PC-9 (cell line): Measurements from ENCODE around the gene EHMT1. TPM values are rescaled to one million over a fixed set of nuclear protein-coding genes. Genes with fewer than 3 reads are reported as not detected.

Experiments used
- BruUV-seq: library from RNA; stranded (reverse); fragments of 400-500 nt; replicated peaks from 2 replicates; lab custom pipeline; 2021; lab: Mats Ljungman, UMichigan
- CTCF ChIA-PET: fragments of 300-600 bp; sonication (Branson Sonifier 250); formaldehyde crosslinking; loops from one replicate; lab custom pipeline; 2022; ENCODE audit warnings: antibody characterized with exemption; lab: Charles Lee
- POLR2A ChIA-PET: fragments of 300-600 bp; sonication (Branson Sonifier 250); formaldehyde crosslinking; loops from one replicate; lab custom pipeline; 2022; ENCODE audit warnings: antibody characterized with exemption; ENCODE audit not compliant: unreplicated experiment; lab: Charles Lee
- DNase-seq, 2 experiments: peaks; one replicate each; pipeline versions ENCODE4 v3.0.0 to v3.0.0-alpha.2; 2015 to 2022; ENCODE audit warnings: mixed read lengths in 1 of 2
- H2AFZ ChIP-seq: fragments of 200-600 bp; sonication (generic); 2 replicates; pipeline ENCODE4 v1.8.1; 2017; ENCODE audit warnings: antibody characterized with exemption
- H3F3A ChIP-seq: fragments of 200-600 bp; sonication (generic); 2 replicates; pipeline ENCODE4 v1.8.1; 2017; ENCODE audit warnings: antibody characterized with exemption, mild to moderate bottlenecking, low read depth; ENCODE audit not compliant: insufficient read depth
- H3K27ac ChIP-seq: fragments of 200-600 bp; sonication (generic); 2 replicates; pipeline ENCODE4 v1.6.1; 2016; ENCODE audit warnings: mixed run types
- H3K27me3 ChIP-seq: fragments of 200-600 bp; sonication (generic); 2 replicates; pipeline ENCODE4 v1.6.1; 2016; ENCODE audit warnings: low read depth, mixed run types; ENCODE audit not compliant: insufficient read depth
- H3K36me3 ChIP-seq: fragments of 200-600 bp; sonication (generic); 2 replicates; pipeline ENCODE4 v1.6.1; 2016; ENCODE audit warnings: low read depth, mixed run types
- H3K4me1 ChIP-seq: fragments of 200-600 bp; sonication (generic); replicated peaks from 2 replicates; pipeline ENCODE4 v1.6.1; 2016; ENCODE audit warnings: mixed run types; ENCODE audit not compliant: insufficient read depth
- H3K4me2 ChIP-seq: fragments of 200-600 bp; sonication (generic); 2 replicates; pipeline ENCODE4 v1.6.1; 2017; ENCODE audit warnings: mixed run types
- H3K4me3 ChIP-seq: fragments of 200-600 bp; sonication (generic); 2 replicates; pipeline ENCODE4 v1.6.1; 2016; ENCODE audit warnings: mixed run types
- H3K79me2 ChIP-seq: fragments of 200-600 bp; sonication (generic); 2 replicates; pipeline ENCODE4 v1.6.1; 2017; ENCODE audit warnings: low read depth, mixed run types
- H3K9me2 ChIP-seq: fragments of 200-600 bp; sonication (generic); 2 replicates; pipeline ENCODE4 v1.8.1; 2017; ENCODE audit warnings: mild to moderate bottlenecking; ENCODE audit not compliant: insufficient read depth
- H3K9me3 ChIP-seq: fragments of 200-600 bp; sonication (generic); 2 replicates; pipeline ENCODE4 v1.8.1; 2016; ENCODE audit warnings: low read depth; ENCODE audit not compliant: insufficient read depth
- H4K20me1 ChIP-seq: fragments of 200-600 bp; sonication (generic); 2 replicates; pipeline ENCODE4 v1.8.1; 2017; ENCODE audit not compliant: insufficient read depth
- EZH2 ChIP-seq: fragments of 200-600 bp; sonication (generic); IDR thresholded peaks from 2 replicates; pipeline ENCODE4 v1.8.0; 2017; ENCODE audit warnings: antibody characterized with exemption, low read depth
- intact Hi-C: fragments of 100-400 bp; cut with micrococcal nuclease; formaldehyde crosslinking; loops from one replicate; pipeline ENCODE4 v1.10.0; 2022; ENCODE audit not compliant: unreplicated experiment
- total RNA-seq: library from RNA; stranded (reverse); gene quantifications from 2 replicates; pipeline ENCODE4 v1.2.3, GENCODE V29; 2021
- TF ChIP-seq, protein P1 (sequence below): fragments of 200-600 bp; sonication (generic); conservative IDR thresholded peaks from 2 replicates; pipeline ENCODE4 v1.6.1; 2017; ENCODE audit warnings: mixed run types, antibody characterized with exemption, mild to moderate bottlenecking, moderate library complexity

Gene EHMT1
- total RNA-seq, 1 experiment from 2014 or later = 116 TPM

DNA sequence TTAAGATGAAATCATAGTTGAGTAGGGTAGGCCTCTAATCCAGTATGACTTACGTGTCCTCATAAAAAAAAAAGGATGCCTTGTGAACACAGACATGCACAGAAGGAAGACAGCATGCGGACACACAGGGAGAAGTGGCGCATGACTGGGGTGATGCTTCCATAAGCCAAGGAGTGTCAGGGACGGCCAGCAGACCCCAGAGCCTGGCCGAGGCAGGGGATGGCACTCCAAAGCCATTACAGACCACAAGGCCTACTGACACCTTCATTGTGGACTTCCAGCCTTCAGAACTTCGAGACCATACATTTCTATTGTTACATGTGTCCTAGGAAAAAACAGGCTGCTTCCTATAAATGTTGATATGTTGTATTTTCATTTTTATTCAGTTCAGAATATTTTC, 19.9 kb downstream of the EHMT1 start:
- intact Hi-C loops = no loop called here
- H3F3A ChIP-seq = 0 out of 2 replicates have a peak, but pooled peaks cover 6% of the 10 kb centered on the region
- H2AFZ ChIP-seq = no peak overlapping the region
- H4K20me1 ChIP-seq = peaks cover 85% of the 10 kb centered on the region
- no peak overlapping the region for H3K4me2 ChIP-seq
- H3K4me3 ChIP-seq = no peak overlapping the region
- H3K9me3 ChIP-seq = no peaks in the 10 kb centered on the region
- H3K79me2 ChIP-seq = peaks cover 94% of the 10 kb centered on the region
- H3K27me3 ChIP-seq = no peaks in the 10 kb centered on the region
- no peaks in the 10 kb centered on the region for H3K4me1 ChIP-seq
- H3K36me3 ChIP-seq = no peaks in the 10 kb centered on the region
- TF ChIP-seq EZH2 = no peak
- TF ChIP-seq, protein P1, sequence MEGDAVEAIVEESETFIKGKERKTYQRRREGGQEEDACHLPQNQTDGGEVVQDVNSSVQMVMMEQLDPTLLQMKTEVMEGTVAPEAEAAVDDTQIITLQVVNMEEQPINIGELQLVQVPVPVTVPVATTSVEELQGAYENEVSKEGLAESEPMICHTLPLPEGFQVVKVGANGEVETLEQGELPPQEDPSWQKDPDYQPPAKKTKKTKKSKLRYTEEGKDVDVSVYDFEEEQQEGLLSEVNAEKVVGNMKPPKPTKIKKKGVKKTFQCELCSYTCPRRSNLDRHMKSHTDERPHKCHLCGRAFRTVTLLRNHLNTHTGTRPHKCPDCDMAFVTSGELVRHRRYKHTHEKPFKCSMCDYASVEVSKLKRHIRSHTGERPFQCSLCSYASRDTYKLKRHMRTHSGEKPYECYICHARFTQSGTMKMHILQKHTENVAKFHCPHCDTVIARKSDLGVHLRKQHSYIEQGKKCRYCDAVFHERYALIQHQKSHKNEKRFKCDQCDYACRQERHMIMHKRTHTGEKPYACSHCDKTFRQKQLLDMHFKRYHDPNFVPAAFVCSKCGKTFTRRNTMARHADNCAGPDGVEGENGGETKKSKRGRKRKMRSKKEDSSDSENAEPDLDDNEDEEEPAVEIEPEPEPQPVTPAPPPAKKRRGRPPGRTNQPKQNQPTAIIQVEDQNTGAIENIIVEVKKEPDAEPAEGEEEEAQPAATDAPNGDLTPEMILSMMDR = no peak
- DNase-seq = no peak
- CTCF ChIA-PET = no interaction called here
- POLR2A ChIA-PET = no interaction called here
- BruUV-seq = no TSS peak
- no peaks in the 10 kb centered on the region for H3K9me2 ChIP-seq
- H3K27ac ChIP-seq = no peak overlapping the region

- no peaks in the 10 kb centered on the region for H3K27me3 ChIP-seq
- H3K79me2 ChIP-seq = peaks cover 94% of the 10 kb centered on the region
- POLR2A ChIA-PET = no interaction called here
- intact Hi-C loops = no loop called here
- CTCF ChIA-PET = no interaction called here
- H3K27ac ChIP-seq = no peak overlapping the region
- no peaks in the 10 kb centered on the region for H3K36me3 ChIP-seq
- TF ChIP-seq, protein P1 = no peak
- TF ChIP-seq EZH2 = no peak
- no peak for DNase-seq
- H3K4me1 ChIP-seq = no peaks in the 10 kb centered on the region
- H3K4me3 ChIP-seq = no peak overlapping the region
- H3K9me3 ChIP-seq = no peaks in the 10 kb centered on the region
- H4K20me1 ChIP-seq = peaks cover 85% of the 10 kb centered on the region
- H3F3A ChIP-seq = 0 out of 2 replicates have a peak, but pooled peaks cover 6% of the 10 kb centered on the region
- no TSS peak for BruUV-seq
- no peak overlapping the region for H2AFZ ChIP-seq
- no peaks in the 10 kb centered on the region for H3K9me2 ChIP-seq
- H3K4me2 ChIP-seq = no peak overlapping the region
Observed at GRCh38 chr9:137639303-137640051, 20.7 kb downstream of the EHMT1 start.

DNA sequence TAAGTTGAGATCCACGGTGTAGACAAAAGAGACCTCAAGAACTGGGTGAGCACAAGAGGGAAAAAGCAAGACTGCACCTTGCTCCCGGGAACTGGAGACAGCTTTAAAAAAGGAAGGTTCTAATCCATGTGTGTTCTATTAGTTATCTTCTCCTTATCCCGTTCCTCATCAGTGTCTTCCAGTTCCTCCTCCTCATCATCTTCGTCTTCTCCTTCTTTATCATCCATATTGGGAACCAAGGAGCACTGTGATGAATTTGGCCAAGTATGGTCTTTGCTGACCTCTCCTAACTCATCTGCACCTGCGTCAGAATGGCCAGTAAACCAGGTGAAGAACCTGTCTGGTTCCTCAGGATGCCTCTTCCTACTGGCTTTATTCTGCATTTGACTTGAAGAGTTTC, 22.1 kb downstream of the EHMT1 start:
- intact Hi-C loops = no loop called here
- Histone ChIP-seq H3K4me1 (no peaks in the 10 kb centered on the region), H3F3A (0 out of 2 replicates have a peak, but pooled peaks cover 6% of the 10 kb centered on the region), H3K4me2 (no peak overlapping the region), H3K9me2 (no peaks in the 10 kb centered on the region), H3K79me2 (peaks cover 96% of the 10 kb centered on the region), H3K9me3 (no peaks in the 10 kb centered on the region), H4K20me1 (peaks cover 86% of the 10 kb centered on the region), H3K27me3 (no peaks in the 10 kb centered on the region), H3K27ac (no peak overlapping the region), H3K36me3 (no peaks in the 10 kb centered on the region), H2AFZ (no peak overlapping the region), H3K4me3 (no peak overlapping the region)
- POLR2A ChIA-PET = no interaction called here
- CTCF ChIA-PET = no interaction called here
- TF ChIP-seq EZH2 = no peak
- TF ChIP-seq, protein P1 = no peak
- BruUV-seq = no TSS peak
- no peak for DNase-seq
